Astrocyte (in vitro differentiated cells and primary cell): ENCODE results near the gene AREG.

ENCODE experiments used
- EZH2 ChIP-seq: IDR thresholded peaks from 2 replicates; pipeline ENCODE4 v1.6.1; 2012; ENCODE audit warnings: mild to moderate bottlenecking, low read length, inconsistent platforms; ENCODE audit not compliant: insufficient read depth
- TF ChIP-seq, protein P1 (sequence below): IDR thresholded peaks from 2 replicates; pipeline ENCODE4 v1.5.1; 2011; ENCODE audit warnings: low read depth, mild to moderate bottlenecking, inconsistent platforms, low read length, moderate library complexity; ENCODE audit not compliant: insufficient read depth

DNA sequence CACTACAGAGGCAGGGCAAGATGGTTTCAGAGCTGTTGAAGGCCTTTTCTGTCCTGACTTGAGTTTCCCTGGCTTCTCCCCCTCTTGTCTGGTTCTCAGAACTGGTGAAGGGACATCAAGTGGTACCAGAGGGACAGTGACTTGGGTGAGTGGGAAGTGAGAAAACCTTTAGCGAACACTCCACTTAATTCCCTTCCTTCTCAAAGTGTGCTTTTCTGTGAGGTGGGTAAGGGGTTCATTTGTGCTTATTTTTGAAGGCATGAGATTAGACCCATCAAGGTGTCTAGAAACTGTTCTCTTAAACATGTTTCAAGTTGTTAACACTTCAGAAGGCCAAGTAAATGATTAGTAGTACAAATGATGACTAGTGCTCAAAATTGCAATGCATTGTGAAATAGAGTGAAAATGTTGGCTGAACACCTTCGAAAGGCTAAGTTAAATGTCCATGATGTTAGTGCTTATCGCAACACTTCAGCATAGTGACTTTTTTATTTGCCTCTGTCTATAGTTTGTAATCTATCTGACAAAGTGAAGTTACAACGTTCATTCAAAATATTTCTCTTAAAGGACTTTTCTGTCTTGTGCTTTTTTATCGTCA lies 2.8 kb downstream of the AREG start:
- TF ChIP-seq, protein P1, sequence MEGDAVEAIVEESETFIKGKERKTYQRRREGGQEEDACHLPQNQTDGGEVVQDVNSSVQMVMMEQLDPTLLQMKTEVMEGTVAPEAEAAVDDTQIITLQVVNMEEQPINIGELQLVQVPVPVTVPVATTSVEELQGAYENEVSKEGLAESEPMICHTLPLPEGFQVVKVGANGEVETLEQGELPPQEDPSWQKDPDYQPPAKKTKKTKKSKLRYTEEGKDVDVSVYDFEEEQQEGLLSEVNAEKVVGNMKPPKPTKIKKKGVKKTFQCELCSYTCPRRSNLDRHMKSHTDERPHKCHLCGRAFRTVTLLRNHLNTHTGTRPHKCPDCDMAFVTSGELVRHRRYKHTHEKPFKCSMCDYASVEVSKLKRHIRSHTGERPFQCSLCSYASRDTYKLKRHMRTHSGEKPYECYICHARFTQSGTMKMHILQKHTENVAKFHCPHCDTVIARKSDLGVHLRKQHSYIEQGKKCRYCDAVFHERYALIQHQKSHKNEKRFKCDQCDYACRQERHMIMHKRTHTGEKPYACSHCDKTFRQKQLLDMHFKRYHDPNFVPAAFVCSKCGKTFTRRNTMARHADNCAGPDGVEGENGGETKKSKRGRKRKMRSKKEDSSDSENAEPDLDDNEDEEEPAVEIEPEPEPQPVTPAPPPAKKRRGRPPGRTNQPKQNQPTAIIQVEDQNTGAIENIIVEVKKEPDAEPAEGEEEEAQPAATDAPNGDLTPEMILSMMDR = no peak
- TF ChIP-seq EZH2 = no peak
